ENCODE measurements around the gene NCAM2.

NCAM2 gene

DNA sequence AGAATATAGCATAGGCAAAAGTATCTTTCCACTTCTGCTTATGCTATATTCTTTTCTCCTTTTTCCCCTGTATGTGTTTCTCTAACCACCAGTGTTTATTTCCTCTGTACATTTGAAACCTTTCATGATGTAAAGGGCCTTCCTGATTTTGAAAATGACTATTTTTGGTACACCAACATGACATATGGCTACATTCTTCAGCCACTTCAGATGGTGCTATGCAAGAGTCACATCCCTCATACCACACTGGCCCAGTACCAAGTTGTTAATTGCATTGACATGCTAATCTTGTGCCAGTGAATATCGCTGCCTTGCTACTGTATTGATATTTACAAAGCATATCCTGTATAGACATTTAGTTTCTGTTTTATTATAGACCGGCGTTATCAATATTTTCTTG, 408.7 kb downstream of the NCAM2 start:
- TF ChIP-seq, protein P1, sequence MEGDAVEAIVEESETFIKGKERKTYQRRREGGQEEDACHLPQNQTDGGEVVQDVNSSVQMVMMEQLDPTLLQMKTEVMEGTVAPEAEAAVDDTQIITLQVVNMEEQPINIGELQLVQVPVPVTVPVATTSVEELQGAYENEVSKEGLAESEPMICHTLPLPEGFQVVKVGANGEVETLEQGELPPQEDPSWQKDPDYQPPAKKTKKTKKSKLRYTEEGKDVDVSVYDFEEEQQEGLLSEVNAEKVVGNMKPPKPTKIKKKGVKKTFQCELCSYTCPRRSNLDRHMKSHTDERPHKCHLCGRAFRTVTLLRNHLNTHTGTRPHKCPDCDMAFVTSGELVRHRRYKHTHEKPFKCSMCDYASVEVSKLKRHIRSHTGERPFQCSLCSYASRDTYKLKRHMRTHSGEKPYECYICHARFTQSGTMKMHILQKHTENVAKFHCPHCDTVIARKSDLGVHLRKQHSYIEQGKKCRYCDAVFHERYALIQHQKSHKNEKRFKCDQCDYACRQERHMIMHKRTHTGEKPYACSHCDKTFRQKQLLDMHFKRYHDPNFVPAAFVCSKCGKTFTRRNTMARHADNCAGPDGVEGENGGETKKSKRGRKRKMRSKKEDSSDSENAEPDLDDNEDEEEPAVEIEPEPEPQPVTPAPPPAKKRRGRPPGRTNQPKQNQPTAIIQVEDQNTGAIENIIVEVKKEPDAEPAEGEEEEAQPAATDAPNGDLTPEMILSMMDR (IDR thresholded peaks at IDR 0.05; ENCODE audit: low read depth, low read length, missing control alignments), result no peak
- DNase-seq (ENCODE audit: low read depth), result no peak
- H3K4me3 ChIP-seq (ENCODE audit: low read depth, low read length), result no peak overlapping the region

DNA sequence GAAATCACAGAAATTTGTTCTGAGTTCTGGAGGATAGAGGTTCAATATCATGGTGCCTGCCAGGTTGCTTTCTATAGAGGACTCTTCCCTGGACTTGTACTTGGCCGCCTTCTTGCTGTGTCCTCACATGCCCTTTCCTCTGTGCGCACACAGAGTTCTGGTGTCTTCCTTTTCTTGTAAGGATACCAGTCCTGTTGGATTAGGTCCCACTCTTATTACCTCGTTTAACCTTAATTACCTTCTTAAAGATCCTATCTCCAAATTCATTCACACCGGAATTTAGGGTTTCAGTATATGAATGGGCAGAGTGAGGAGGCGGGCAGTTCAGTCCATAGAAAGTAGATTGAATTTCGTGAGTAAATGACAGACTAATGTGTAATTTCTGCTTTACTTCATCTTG, 413.9 kb downstream of the NCAM2 start:
- TF ChIP-seq, protein P1 (IDR thresholded peaks at IDR 0.05; ENCODE audit: low read depth, low read length, missing control alignments), result no peak
- no peak overlapping the region for H3K4me3 ChIP-seq (ENCODE audit: low read depth, low read length)
- no peak for DNase-seq (ENCODE audit: low read depth)

DNA sequence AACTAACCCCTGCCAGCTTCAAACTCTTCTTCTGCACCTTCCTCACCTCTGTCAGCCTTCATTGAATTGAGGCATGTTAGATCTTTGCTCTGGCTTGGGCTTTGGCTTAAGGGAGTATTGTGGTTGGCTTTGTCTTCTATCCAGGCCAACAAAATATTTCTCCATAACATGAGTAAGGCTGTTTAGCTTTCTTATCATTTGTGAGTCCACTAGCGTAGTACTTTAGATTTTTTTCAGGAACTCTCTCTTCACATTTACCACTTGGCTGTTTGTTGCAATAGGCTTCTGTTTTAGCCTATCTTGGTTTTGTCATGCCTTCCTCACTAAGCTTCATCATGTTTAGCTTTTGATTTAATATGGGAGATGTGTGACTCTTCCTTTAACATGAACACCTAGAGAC, 417.5 kb downstream of the NCAM2 start:
- H3K4me3 ChIP-seq (ENCODE audit: low read depth, low read length), result no peak overlapping the region
- TF ChIP-seq, protein P1 (IDR thresholded peaks at IDR 0.05; ENCODE audit: low read depth, low read length, missing control alignments), result no peak
- DNase-seq (ENCODE audit: low read depth), result no peak

DNA sequence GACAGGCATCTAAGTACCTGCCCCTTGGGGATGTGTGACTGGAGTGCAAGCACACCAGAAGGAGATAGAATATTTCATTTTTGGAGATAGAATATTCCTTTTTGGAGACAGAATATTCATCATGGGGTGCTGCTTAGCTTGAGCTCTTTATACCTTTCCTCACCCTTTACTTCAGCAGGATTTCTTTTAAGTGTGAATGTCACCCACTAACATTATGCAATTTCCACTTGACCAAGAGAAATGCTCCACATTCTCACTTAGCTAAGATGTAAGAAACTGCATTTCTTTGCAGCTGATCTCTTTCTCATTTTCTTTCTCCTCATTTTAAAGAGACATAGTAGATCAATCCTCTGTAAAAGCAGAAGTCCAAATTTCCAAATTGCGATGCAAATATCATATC, 436.7 kb downstream of the NCAM2 start:
- no peak overlapping the region for H3K4me3 ChIP-seq (ENCODE audit: low read depth, low read length)
- DNase-seq (ENCODE audit: low read depth), result no peak
- TF ChIP-seq, protein P1 (IDR thresholded peaks at IDR 0.05; ENCODE audit: low read depth, low read length, missing control alignments), result no peak

DNA sequence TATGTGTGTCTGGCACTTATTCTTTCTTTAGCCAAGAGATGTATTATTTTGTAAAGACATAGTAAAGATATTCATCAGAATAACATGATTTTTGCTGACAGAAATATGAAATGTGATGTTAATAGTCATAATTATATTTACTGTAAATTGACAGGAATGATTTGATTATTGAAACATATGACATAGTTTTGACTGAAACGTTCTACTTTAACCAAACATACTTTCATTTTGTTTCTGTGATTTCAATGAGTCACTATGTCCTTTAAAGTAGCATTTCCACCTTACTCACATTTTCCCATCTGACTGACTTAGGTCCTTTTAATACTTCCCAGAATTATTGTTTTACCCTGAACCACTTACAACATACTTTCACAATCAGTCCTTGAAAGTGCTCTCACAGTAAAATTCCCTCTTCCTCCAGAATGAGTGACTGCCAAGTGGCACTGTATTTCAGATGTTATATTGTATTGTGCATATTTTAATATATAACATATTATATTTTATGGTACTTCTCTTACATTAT, 437.9 kb downstream of the NCAM2 start:
- DNase-seq (ENCODE audit: low read depth), result no peak
- TF ChIP-seq, protein P1 (IDR thresholded peaks at IDR 0.05; ENCODE audit: low read depth, low read length, missing control alignments), result no peak
- no peak overlapping the region for H3K4me3 ChIP-seq (ENCODE audit: low read depth, low read length)

DNA sequence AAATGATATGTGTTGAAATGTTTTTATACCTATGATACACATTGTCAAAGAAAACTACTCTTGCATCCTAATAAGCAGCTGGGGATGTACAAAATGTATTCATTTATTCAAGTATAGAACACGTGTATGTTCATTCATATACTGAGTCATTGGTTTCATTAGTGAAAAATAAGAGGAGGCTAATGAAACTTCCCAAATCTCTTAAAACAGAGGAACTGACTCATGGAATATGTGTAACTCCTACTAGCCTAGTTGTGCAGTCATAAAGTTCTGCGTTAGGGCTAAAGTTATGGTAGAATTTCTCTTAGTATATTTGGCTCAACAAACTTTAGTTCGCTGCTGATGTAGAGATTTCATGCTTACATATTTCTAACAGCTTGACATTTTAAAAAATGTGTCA, 441.6 kb downstream of the NCAM2 start:
- no peak for DNase-seq (ENCODE audit: low read depth)
- TF ChIP-seq, protein P1 (IDR thresholded peaks at IDR 0.05; ENCODE audit: low read depth, low read length, missing control alignments), result no peak

DNA sequence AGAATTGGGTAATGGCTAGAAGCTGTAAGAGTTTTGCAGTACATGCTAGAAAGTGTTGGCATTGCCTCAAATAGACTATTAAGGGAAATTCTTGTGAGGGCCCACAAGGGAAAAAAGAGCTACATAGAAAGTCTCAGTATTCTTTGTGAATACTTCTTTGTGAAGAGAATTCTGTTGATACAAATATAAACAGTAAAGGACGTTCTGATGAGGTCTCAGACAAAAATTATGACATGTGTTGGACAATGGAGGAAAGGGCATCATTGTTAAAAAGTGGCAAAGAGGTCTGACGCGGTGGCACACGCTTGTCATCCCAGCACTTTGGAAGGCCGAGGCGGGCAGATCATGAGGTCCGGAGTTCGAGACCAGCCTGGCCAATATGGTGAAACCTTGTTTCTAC, 458.9 kb downstream of the NCAM2 start:
- no peak for DNase-seq (ENCODE audit: low read depth)
- no peak overlapping the region for H3K4me3 ChIP-seq (ENCODE audit: low read depth, low read length)
- TF ChIP-seq, protein P1 (IDR thresholded peaks at IDR 0.05; ENCODE audit: low read depth, low read length, missing control alignments), result no peak

More for the DNA sequence above, 441.6 kb downstream of the NCAM2 start:
- H3K4me3 ChIP-seq (ENCODE audit: low read depth, low read length), result no peak overlapping the region
